ENCODE results near the gene TOR3A. TPM values are rescaled to one million over a fixed set of nuclear protein-coding genes. Genes with fewer than 3 reads are reported as not detected.

TOR3A gene
- total and polyA plus RNA-seq, 10 of the 15 experiments (the other 5 are each of a cell fraction or from before 2014, with no cell fraction given), result 8.6 to 87.9 (median 46.3) TPM

- Histone ChIP-seq H3K36me3 (ENCODE audit: control insufficient read depth in 2 of 2, insufficient read depth in 2 of 2, low read length in 1 of 2) (no peaks in the 10 kb centered on the region), H3K9me3 (replicated peaks; ENCODE audit: control insufficient read depth, insufficient read depth, low read length) (no peaks in the 10 kb centered on the region), H3K4me3 (no peak overlapping the region), H2AFZ (ENCODE audit: control insufficient read depth, low read depth, low read length) (no peak overlapping the region), H3K27ac (ENCODE audit: control insufficient read depth, insufficient read depth) (no peak overlapping the region), H3K79me2 (ENCODE audit: control insufficient read depth, insufficient read depth, low read length) (peaks cover 24% of the 10 kb centered on the region), H3K9ac (ENCODE audit: control insufficient read depth, insufficient read depth, low read length) (no peak overlapping the region), H4K20me1 (ENCODE audit: control insufficient read depth, insufficient read depth) (no peaks in the 10 kb centered on the region), H3K4me2 (ENCODE audit: control insufficient read depth, insufficient read depth) (no peak overlapping the region), H3K27me3 (replicated peaks in 1 of 2; ENCODE audit: control insufficient read depth in 2 of 2, insufficient read depth in 2 of 2, low read length in 1 of 2) (no peaks in the 10 kb centered on the region), H3K4me1 (ENCODE audit: control insufficient read depth, insufficient read depth, low read length) (peaks cover 14% of the 10 kb centered on the region)
- ChIA-PET RAD21 (ENCODE audit: unreplicated experiment) (interaction anchor here (0.6 to 8.3 kb wide), 12 partner anchors 37 to 290 kb away, joined by 3 to 61 read pairs (median 4); partner anchors contain the start of gene SOAT1), POLR2A (no interaction called here), CTCF (interaction anchor here (0.7 to 5.4 kb wide), 24 partner anchors 9 to 735 kb away, joined by 3 to 80 read pairs (median 4); partner anchors contain the start of genes AXDND1 and SOAT1), SMC1A (ENCODE audit: uncharacterized antibody, unreplicated experiment) (interaction anchor here (0.7 to 5.9 kb wide), 15 partner anchors 26 to 730 kb away, joined by 3 to 35 read pairs (median 3); partner anchors contain the start of gene SOAT1)
- DNase-seq (ENCODE audit: low read depth, low spot score) (no peak), FAIRE-seq (peak; percentile 31), ATAC-seq (peak; percentile 5; the same call in 2 of the 3 replicates)
- in situ Hi-C loops (cut with MboI), result loop anchor here (25.0 kb wide), 1 partner anchor 733 kb away; no protein-coding TSS in a partner anchor
- no TSS peak for BruUV-seq (replicated peaks)
- intact Hi-C loops (cut with micrococcal nuclease; ENCODE audit: unreplicated experiment), result loop anchor here (1.0 kb wide), 1 partner anchor 290 kb away; no protein-coding TSS in a partner anchor
- 41% methylated on average over 9 of the region's 18 CpGs for WGBS (ENCODE audit: insufficient coverage, insufficient replicate concordance, low lambda C conversion rate, missing lambda C conversion rate)
- TF ChIP-seq SMC3 (IDR thresholded peaks at IDR 0.05; ENCODE audit: borderline replicate concordance, low read length), result peak; percentile 66; the same call in 1 of the 2 replicates
- no peak for TF ChIP-seq SMAD1 (IDR thresholded peaks at IDR 0.05; ENCODE audit: low read depth, partially characterized antibody)
- TF ChIP-seq ZNF207 (IDR thresholded peaks at IDR 0.05; ENCODE audit: borderline replicate concordance), result no peak
- TF ChIP-seq RAD21 (IDR thresholded peaks at IDR 0.05; ENCODE audit: insufficient read depth, low read depth, low read length), result peak; percentile 88
- no peak for TF ChIP-seq ZNF622 (IDR thresholded peaks at IDR 0.05)
- no peak for TF ChIP-seq ATF7 (IDR thresholded peaks at IDR 0.05; ENCODE audit: low read depth)
- peak; percentile 77 to 79 (median 77) for TF ChIP-seq CTCF (IDR thresholded peaks at IDR 0.05 in 2 of 3, conservative IDR thresholded peaks at IDR 0.05 in 1 of 3; ENCODE audit: control insufficient read depth in 2 of 3, extremely low read depth in 1 of 3, insufficient read depth in 1 of 3, low read depth in 3 of 3, low read length in 3 of 3)
- no peak for TF ChIP-seq EZH2 (IDR thresholded peaks at IDR 0.05; ENCODE audit: borderline replicate concordance, control insufficient read depth, low read depth, low read length)
- TF ChIP-seq MTA2 (IDR thresholded peaks at IDR 0.05; ENCODE audit: low read depth), result no peak
- TF ChIP-seq ASH2L (IDR thresholded peaks at IDR 0.05; ENCODE audit: borderline replicate concordance, low read depth), result no peak
- 0 out of 2 replicates have a peak, but pooled peaks have one; percentile 14 for TF ChIP-seq YY1 (IDR thresholded peaks at IDR 0.05; ENCODE audit: low read depth, low read length)
- no peak for TF ChIP-seq FOXK2 (IDR thresholded peaks at IDR 0.05)
- TF ChIP-seq CREM (IDR thresholded peaks at IDR 0.05; ENCODE audit: low read depth), result no peak
- no peak for TF ChIP-seq SKIL (IDR thresholded peaks at IDR 0.05; ENCODE audit: low read depth, poor library complexity, severe bottlenecking)
- TF ChIP-seq STAT1 (conservative IDR thresholded peaks at IDR 0.05), result no peak
- no peak for TF ChIP-seq POLR2AphosphoS2 (IDR thresholded peaks at IDR 0.05; ENCODE audit: low read depth, low read length)
- TF ChIP-seq NRF1 (conservative IDR thresholded peaks at IDR 0.05; ENCODE audit: low read depth, low read length), result no peak
- no peak for TF ChIP-seq NR2F1 (conservative IDR thresholded peaks at IDR 0.05)
- no peak for TF ChIP-seq MYC (IDR thresholded peaks at IDR 0.05; ENCODE audit: insufficient read depth, insufficient read length, insufficient replicate concordance, low read length, severe bottlenecking)
- TF ChIP-seq HDAC6 (IDR thresholded peaks at IDR 0.05; ENCODE audit: unreplicated experiment), result no peak
Observed at GRCh38 chr1:179079113-179079761, 2.6 kb upstream of the TOR3A start.
